GM18520 (cell line): ENCODE data around the gene ALCAM.

Experiments
- ATAC-seq: cut with Tn5 transposase; IDR thresholded peaks from one replicate; pipeline ENCODE4 v1.9.1; 2021; ENCODE audit not compliant: unreplicated experiment

The ALCAM gene

GRCh38 chr3:105355408-105356061 lies 11.2 kb upstream of the ALCAM start:
- ATAC-seq, result no peak

- ATAC-seq, result no peak
Measured at GRCh38 chr3:105356396-105356795, 10.3 kb upstream of the ALCAM start.

DNA sequence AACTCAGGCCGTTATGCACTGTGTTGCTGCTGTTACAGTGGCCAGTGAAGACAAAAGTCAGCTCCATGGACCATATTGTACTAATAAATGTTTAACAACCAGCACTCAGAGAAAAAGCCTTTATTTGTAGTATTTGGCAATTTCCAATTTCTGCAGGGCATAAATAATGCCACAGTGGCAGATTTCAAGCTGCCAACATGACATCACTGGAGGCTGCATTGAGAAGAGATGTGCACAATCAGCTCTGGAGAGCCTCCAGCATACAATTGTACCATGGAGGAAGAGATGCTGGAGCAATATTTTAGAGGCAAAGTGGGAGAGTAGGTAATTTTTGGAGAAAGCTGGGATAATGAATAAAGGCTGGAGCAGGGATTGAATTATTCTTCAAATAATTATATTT lies 9.7 kb upstream of the ALCAM start:
- ATAC-seq, result no peak

DNA sequence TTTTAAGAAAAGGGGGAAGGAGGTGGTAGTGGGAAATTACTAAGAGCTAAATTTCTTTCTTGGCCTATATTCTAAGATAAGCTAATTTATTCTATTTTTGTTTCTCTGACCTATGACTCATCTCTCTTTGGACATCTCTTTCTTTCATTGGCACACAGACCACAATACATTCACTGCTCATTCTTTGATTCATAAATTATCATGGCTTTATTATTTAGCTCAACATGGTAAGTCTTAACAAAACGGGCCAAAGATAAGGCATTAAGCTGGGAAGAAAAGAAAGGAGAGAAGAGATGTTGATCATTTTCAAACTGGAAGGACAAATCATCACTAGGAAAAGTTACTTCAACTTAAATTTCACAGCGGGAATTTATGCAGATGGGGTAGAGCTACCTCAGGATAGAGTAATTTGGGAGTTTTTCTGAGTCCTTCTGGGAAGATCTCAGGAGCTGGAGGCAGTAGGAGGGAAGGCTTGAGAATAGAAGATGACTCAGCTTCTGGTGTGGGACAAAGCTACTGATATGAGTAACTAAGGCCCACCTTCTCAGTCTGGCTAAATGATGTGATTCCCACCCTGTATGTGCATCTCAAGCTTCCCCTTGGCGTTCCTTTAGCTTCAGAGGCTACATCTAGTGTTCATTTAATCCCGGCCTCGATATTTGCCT lies 7.5 kb upstream of the ALCAM start:
- no peak for ATAC-seq

DNA sequence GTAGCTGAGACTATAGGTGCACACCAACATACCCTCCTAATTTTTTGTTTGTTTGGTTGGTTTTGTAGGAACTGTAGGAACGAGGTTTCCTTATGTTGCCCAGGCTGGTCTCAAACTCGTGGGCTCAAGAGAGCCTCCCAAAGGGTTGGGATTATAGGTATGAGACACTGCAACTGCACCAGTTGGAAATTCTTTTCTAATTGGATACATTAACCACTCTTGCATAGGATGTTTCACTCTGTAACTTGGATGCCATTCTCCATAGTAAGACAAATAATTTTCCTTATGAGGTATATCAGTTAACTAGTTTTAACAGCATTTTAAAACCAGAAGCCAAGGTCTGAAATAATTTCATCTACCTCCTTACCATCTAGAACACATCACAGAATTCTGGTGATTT lies 6.7 kb upstream of the ALCAM start:
- ATAC-seq, result no peak

- no peak for ATAC-seq
Measured at GRCh38 chr3:105362021-105362665, 4.6 kb upstream of the ALCAM start.

DNA sequence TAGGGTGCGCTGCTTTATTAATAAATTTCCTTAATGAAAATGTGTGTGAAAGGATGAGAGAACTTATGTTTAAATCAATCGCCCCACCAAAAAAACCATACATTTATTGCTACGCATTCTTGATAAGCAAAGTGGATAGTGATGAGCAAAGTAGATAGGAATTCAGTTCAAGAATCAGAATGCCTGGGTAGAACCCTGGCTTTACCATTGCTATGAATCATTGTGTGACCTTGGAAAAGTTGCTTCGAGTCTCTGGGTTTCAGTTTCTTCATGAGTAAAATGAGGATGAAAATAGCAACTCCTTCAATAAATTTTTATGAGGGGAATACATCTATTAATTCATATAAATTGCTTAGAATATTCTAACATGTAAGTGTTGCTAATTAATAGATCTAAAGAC lies 2.6 kb upstream of the ALCAM start:
- no peak for ATAC-seq

GRCh38 chr3:105365081-105365390 lies 1.7 kb upstream of the ALCAM start:
- no peak for ATAC-seq

- no peak for ATAC-seq
Measured at GRCh38 chr3:105365391-105366325, 1.1 kb upstream of the ALCAM start.

DNA sequence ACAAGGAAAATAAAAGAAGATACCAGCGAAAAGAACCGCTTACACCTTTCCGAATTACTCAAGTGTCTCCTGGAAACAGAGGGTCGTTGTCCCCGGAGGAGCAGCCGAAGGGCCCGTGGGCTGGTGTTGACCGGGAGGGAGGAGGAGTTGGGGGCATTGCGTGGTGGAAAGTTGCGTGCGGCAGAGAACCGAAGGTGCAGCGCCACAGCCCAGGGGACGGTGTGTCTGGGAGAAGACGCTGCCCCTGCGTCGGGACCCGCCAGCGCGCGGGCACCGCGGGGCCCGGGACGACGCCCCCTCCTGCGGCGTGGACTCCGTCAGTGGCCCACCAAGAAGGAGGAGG lies 325 bp downstream of the ALCAM start:
- ATAC-seq, result no peak

DNA sequence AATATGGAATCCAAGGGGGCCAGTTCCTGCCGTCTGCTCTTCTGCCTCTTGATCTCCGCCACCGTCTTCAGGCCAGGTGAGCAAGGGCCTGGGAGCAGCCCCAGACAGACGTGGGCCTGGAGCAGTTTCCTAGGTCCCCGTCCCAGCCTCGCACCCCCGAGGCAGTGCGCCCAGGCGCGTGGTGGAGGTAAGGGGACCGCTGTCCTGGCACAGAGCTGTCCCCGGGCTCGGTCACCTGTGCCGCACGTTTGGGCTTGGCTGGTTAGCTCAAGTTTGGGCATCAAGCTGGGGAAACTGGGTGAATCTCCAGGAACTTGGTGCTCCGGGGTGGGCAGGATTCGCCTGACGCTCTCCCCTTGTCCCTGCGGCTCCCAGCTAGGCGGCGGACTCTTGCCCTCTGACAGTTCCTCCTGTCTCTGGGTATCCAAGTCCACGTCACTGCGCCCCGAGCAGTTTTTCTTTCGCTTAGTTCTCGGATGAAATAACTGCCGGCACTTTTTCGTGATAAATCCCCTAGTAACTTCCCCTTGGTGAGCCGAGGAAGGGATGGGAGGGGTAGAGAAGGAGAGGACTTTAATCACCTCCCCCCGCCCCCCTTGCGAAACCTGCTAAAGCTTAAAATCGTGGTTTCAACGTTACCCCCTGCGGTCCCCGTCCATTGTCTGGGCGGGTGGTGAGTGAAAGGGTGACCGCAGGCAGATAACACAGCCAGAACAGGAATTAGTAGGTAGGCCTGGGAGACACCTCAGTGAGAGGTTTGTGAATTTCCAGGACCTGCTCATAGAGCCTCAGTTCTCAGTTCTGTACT lies 901 bp downstream of the ALCAM start:
- ATAC-seq, result peak; percentile 18

- peak; percentile 21 for ATAC-seq
Measured at GRCh38 chr3:105368566-105369499, 2.1 kb downstream of the ALCAM start.

DNA sequence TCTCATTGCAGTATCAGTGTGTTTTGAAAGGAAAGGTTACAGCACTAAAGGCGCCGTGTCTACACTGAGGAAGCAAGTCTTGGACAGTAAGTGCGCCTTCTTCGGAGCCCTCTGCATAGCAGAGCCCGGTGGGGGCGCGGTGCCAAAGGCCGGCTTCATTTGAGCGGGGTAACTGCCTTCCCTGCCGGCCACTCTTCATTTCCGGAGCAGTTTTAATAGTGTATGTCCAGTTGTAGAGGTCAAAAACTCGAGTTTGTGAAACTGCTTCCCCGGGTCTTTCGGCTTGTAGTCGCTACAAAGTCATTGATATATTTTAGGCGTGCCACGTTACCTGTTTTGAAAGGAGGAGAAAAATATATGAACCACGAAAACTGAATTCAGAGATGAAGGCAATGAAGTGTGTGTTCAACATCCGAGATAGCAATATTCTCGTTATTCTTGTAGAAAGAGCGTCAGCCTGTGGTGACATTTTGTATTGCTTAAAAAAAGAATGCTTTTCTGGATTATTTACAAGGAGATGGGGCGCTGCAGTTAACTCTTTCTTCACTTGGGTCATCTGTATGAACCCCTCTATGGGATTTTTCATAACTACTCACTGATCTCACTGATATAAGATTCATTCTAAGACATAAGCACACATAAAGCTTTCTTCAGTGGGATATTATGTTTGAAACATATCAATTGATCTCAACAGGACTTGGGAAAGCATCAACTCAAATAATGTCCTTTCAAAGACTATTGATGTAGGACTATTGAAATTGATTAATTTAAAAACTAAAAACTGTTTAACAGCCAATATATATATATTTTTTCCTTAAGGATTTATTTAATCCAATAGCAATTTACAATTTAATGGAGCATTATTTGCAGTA lies 3.0 kb downstream of the ALCAM start:
- ATAC-seq, result peak; percentile 6

- no peak for ATAC-seq
Measured at GRCh38 chr3:105373383-105373782, 6.7 kb downstream of the ALCAM start.

GRCh38 chr3:105375750-105376511 lies 9.2 kb downstream of the ALCAM start:
- no peak for ATAC-seq

DNA sequence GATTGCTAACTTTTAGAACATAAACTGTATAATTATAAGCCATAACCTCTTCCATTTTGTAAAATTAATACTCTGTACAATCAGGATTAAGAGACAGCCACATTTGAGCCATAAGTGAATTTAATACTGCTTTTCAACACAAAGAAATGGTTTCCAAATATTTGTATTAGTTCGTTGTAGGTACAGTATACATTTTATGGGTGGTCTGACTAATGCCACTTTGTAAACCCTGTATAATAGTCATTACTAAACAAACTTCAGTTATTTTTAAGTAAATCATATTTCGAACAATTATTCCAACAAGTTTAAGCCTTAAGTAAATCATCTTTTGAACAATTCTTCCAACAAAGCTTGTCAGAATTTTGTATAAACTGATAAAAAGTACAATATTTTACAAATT lies 11.0 kb downstream of the ALCAM start:
- ATAC-seq, result no peak

GRCh38 chr3:105385179-105385578 lies 18.5 kb downstream of the ALCAM start:
- no peak for ATAC-seq
